Measurements from ENCODE around the gene SCO2. TPM values are rescaled to one million over a fixed set of nuclear protein-coding genes. Genes with fewer than 3 reads are reported as not detected.

The SCO2 gene
- total RNA-seq, 2 experiments from 2014 or later: 1.1 to 2.1 TPM

GRCh38 chr22:50507991-50508884 lies 17.2 kb downstream of the SCO2 start, which contains the start of gene NCAPH2:
Gene NCAPH2 (plus strand): TSS chr22:50508224. CDS start chr22:50508338, 114 bp downstream.
- Mint-ChIP-seq H3K27ac (peak within 1 kb of the TSS; percentile 96), H3K27me3 (ENCODE audit: low read depth) (no peaks in the 10 kb centered on the region), H3K4me3 (peak within 1 kb of the TSS; percentile 96), H3K4me1 (ENCODE audit: low read depth) (peaks cover 30% of the 10 kb centered on the region), H3K9me3 (no peaks in the 10 kb centered on the region), H3K36me3 (ENCODE audit: low read depth) (peaks cover 11% of the 10 kb centered on the region)
- DNase-seq: peak; percentile 98
- intact Hi-C loops (cut with micrococcal nuclease): loop anchor here (1.0 to 2.0 kb wide), 8 partner anchors 17 to 165 kb away; partner anchors contain the start of genes CHKB, PPP6R2, SBF1 and SCO2
- CTCF ChIA-PET: interaction anchor here (1.0 to 2.8 kb wide), 6 partner anchors 10 to 267 kb away, joined by 3 to 22 read pairs (median 4); partner anchors contain the start of genes SCO2 and SYCE3

GRCh38 chr22:50507421-50507990 lies 17.9 kb downstream of the SCO2 start, which contains the start of gene LMF2:
Gene LMF2 (minus strand): TSS chr22:50507702. CDS start chr22:50507675, 27 bp downstream.
- peak within 1 kb of the TSS; percentile 96 for H3K27ac Mint-ChIP-seq
- H3K36me3 Mint-ChIP-seq (ENCODE audit: low read depth): peaks cover 10% of the 10 kb centered on the region
- H3K9me3 Mint-ChIP-seq: no peaks in the 10 kb centered on the region
- CTCF ChIA-PET: interaction anchor here (1.0 to 2.8 kb wide), 4 partner anchors 10 to 114 kb away, joined by 3 to 22 read pairs (median 8); partner anchors contain the start of gene SCO2
- peaks cover 26% of the 10 kb centered on the region for H3K4me1 Mint-ChIP-seq (ENCODE audit: low read depth)
- DNase-seq: peak; percentile 95
- H3K4me3 Mint-ChIP-seq: peak within 1 kb of the TSS; percentile 96
- intact Hi-C loops (cut with micrococcal nuclease): loop anchor here (1.0 to 2.0 kb wide), 2 partner anchors 33 to 38 kb away; partner anchors contain the start of gene SBF1
- no peaks in the 10 kb centered on the region for H3K27me3 Mint-ChIP-seq (ENCODE audit: low read depth)

- Mint-ChIP-seq H3K27ac (peak overlapping the region; percentile 89), H3K36me3 (ENCODE audit: low read depth) (peaks cover 6% of the 10 kb centered on the region), H3K4me1 (ENCODE audit: low read depth) (peaks cover 20% of the 10 kb centered on the region), H3K4me3 (peak overlapping the region; percentile 96), H3K27me3 (ENCODE audit: low read depth) (no peaks in the 10 kb centered on the region), H3K9me3 (no peaks in the 10 kb centered on the region)
- no peak for DNase-seq
- intact Hi-C loops (cut with micrococcal nuclease): loop anchor here (1.0 to 2.0 kb wide), 2 partner anchors 32 to 38 kb away; partner anchors contain the start of gene SBF1
- CTCF ChIA-PET: interaction anchor here (2.8 kb wide), 1 partner anchor 18 kb away, joined by 22 read pairs; the partner anchor contains the start of gene SCO2
These were observed 18.6 kb downstream of the SCO2 start for GRCh38 chr22:50506611-50507420.

GRCh38 chr22:50505776-50506610 lies 19.4 kb downstream of the SCO2 start:
- CTCF ChIA-PET: no interaction called here
- peaks cover 18% of the 10 kb centered on the region for H3K4me1 Mint-ChIP-seq (ENCODE audit: low read depth)
- H3K4me3 Mint-ChIP-seq: peak overlapping the region; percentile 96
- H3K27ac Mint-ChIP-seq: no peak overlapping the region
- intact Hi-C loops (cut with micrococcal nuclease): loop anchor here (2.0 kb wide), 1 partner anchor 31 kb away; the partner anchor contains the start of gene SBF1
- H3K27me3 Mint-ChIP-seq (ENCODE audit: low read depth): no peaks in the 10 kb centered on the region
- DNase-seq: no peak
- peaks cover 6% of the 10 kb centered on the region for H3K36me3 Mint-ChIP-seq (ENCODE audit: low read depth)
- H3K9me3 Mint-ChIP-seq: no peaks in the 10 kb centered on the region

GRCh38 chr22:50505276-50505775 lies 20.1 kb downstream of the SCO2 start:
- intact Hi-C loops (cut with micrococcal nuclease): no loop called here
- H3K27ac Mint-ChIP-seq: no peak overlapping the region
- no peaks in the 10 kb centered on the region for H3K27me3 Mint-ChIP-seq (ENCODE audit: low read depth)
- DNase-seq: no peak
- H3K4me3 Mint-ChIP-seq: no peak overlapping the region
- CTCF ChIA-PET: no interaction called here
- H3K9me3 Mint-ChIP-seq: no peaks in the 10 kb centered on the region
- peaks cover 18% of the 10 kb centered on the region for H3K4me1 Mint-ChIP-seq (ENCODE audit: low read depth)
- H3K36me3 Mint-ChIP-seq (ENCODE audit: low read depth): peaks cover 6% of the 10 kb centered on the region

- H3K27ac Mint-ChIP-seq: no peak overlapping the region
- H3K36me3 Mint-ChIP-seq (ENCODE audit: low read depth): peaks cover 6% of the 10 kb centered on the region
- peaks cover 13% of the 10 kb centered on the region for H3K4me1 Mint-ChIP-seq (ENCODE audit: low read depth)
- CTCF ChIA-PET: no interaction called here
- intact Hi-C loops (cut with micrococcal nuclease): no loop called here
- no peaks in the 10 kb centered on the region for H3K9me3 Mint-ChIP-seq
- H3K27me3 Mint-ChIP-seq (ENCODE audit: low read depth): no peaks in the 10 kb centered on the region
- no peak for DNase-seq
- no peak overlapping the region for H3K4me3 Mint-ChIP-seq
These were observed 20.8 kb downstream of the SCO2 start for GRCh38 chr22:50504369-50505211.

GRCh38 chr22:50503475-50504145 lies 21.8 kb downstream of the SCO2 start:
- Mint-ChIP-seq H3K27me3 (ENCODE audit: low read depth) (no peaks in the 10 kb centered on the region), H3K36me3 (ENCODE audit: low read depth) (peaks cover 6% of the 10 kb centered on the region), H3K4me1 (ENCODE audit: low read depth) (peaks cover 4% of the 10 kb centered on the region), H3K27ac (no peak overlapping the region), H3K9me3 (no peaks in the 10 kb centered on the region), H3K4me3 (no peak overlapping the region)
- intact Hi-C loops (cut with micrococcal nuclease): no loop called here
- no peak for DNase-seq
- CTCF ChIA-PET: interaction anchor here (1.5 kb wide), 1 partner anchor 22 kb away, joined by 3 read pairs; no protein-coding TSS in a partner anchor

GRCh38 chr22:50502628-50503474 lies 22.5 kb downstream of the SCO2 start:
- CTCF ChIA-PET: interaction anchor here (1.5 kb wide), 1 partner anchor 23 kb away, joined by 3 read pairs; no protein-coding TSS in a partner anchor
- peaks cover 4% of the 10 kb centered on the region for H3K36me3 Mint-ChIP-seq (ENCODE audit: low read depth)
- peaks cover 4% of the 10 kb centered on the region for H3K4me1 Mint-ChIP-seq (ENCODE audit: low read depth)
- H3K4me3 Mint-ChIP-seq: no peak overlapping the region
- intact Hi-C loops (cut with micrococcal nuclease): no loop called here
- no peak overlapping the region for H3K27ac Mint-ChIP-seq
- no peaks in the 10 kb centered on the region for H3K27me3 Mint-ChIP-seq (ENCODE audit: low read depth)
- H3K9me3 Mint-ChIP-seq: no peaks in the 10 kb centered on the region
- DNase-seq: no peak

GRCh38 chr22:50502096-50502495 lies 23.3 kb downstream of the SCO2 start:
- DNase-seq: no peak
- H3K9me3 Mint-ChIP-seq: no peaks in the 10 kb centered on the region
- H3K36me3 Mint-ChIP-seq (ENCODE audit: low read depth): peaks cover under 1% of the 10 kb centered on the region
- H3K27me3 Mint-ChIP-seq (ENCODE audit: low read depth): no peaks in the 10 kb centered on the region
- H3K4me3 Mint-ChIP-seq: no peak overlapping the region
- peaks cover 4% of the 10 kb centered on the region for H3K4me1 Mint-ChIP-seq (ENCODE audit: low read depth)
- CTCF ChIA-PET: interaction anchor here (1.5 kb wide), 1 partner anchor 45 kb away, joined by 4 read pairs; no protein-coding TSS in a partner anchor
- intact Hi-C loops (cut with micrococcal nuclease): no loop called here
- H3K27ac Mint-ChIP-seq: no peak overlapping the region
